LNCaP clone FGC (cell line): ENCODE data around the gene VMP1.

Experiments used
- DNase-seq: peaks from one replicate; pipeline ENCODE4 v3.0.0-alpha.2; 2011; ENCODE audit warnings: low read depth
- H3K4me3 ChIP-seq: 2 replicates; pipeline ENCODE4 v1.5.1; 2011; ENCODE audit warnings: mild to moderate bottlenecking, low read depth, low read length, control low read depth
- CTCF ChIP-seq: IDR thresholded peaks from 2 replicates; pipeline ENCODE4 v1.5.1; 2012; ENCODE audit warnings: mild to moderate bottlenecking; ENCODE audit not compliant: control insufficient read depth, insufficient read depth; ENCODE audit errors: extremely low read depth

VMP1 gene

GRCh38 chr17:59762049-59762823, 54.8 kb downstream of the VMP1 start:
- no peak for TF ChIP-seq CTCF
- H3K4me3 ChIP-seq = no peak overlapping the region
- DNase-seq = no peak

- no peak for TF ChIP-seq CTCF
- no peak for DNase-seq
- no peak overlapping the region for H3K4me3 ChIP-seq
Measured at GRCh38 chr17:59762824-59763374, 55.4 kb downstream of the VMP1 start.

- no peak for TF ChIP-seq CTCF
- no peak for DNase-seq
- H3K4me3 ChIP-seq = no peak overlapping the region
Measured at GRCh38 chr17:59763861-59764260, 56.4 kb downstream of the VMP1 start.

GRCh38 chr17:59764292-59764741, 56.9 kb downstream of the VMP1 start:
- no peak overlapping the region for H3K4me3 ChIP-seq
- no peak for TF ChIP-seq CTCF
- DNase-seq = no peak

- DNase-seq = no peak
- TF ChIP-seq CTCF = no peak
- H3K4me3 ChIP-seq = no peak overlapping the region
Measured at GRCh38 chr17:59765038-59765437, 57.6 kb downstream of the VMP1 start.

DNA sequence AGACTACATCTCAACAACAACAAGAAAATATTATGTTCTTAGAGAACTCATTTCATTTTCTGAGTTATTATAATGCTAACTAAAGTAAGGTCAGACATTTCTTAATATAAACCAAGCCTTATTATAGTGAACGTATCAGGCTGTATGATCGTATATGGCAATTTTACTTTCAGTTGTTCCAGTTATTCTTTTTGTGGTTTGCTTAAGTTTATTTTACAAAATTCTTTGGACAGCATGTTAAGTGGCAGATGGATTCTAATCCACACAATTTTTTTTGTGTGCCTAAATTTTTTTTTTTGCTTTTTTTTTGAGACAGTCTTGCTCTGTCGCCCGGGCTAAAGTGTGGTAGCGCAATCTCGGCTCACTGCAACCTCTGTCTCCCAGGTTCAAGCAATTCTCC, 59.0 kb downstream of the VMP1 start:
- no peak overlapping the region for H3K4me3 ChIP-seq

More for the DNA sequence above, 59.0 kb downstream of the VMP1 start:
- DNase-seq = no peak
- no peak for TF ChIP-seq CTCF
